Measurements from ENCODE around the gene ARL15. TPM values are rescaled to one million over a fixed set of nuclear protein-coding genes. Genes with fewer than 3 reads are reported as not detected.
A peak's percentile ranks its signal among the peaks of the same experiment; 100 is the strongest.

The ARL15 gene
- total and polyA plus RNA-seq, 2 of the 8 experiments (the other 6 are each of a cell fraction or from before 2014, with no cell fraction given) = 9.9 to 21.2 TPM

DNA sequence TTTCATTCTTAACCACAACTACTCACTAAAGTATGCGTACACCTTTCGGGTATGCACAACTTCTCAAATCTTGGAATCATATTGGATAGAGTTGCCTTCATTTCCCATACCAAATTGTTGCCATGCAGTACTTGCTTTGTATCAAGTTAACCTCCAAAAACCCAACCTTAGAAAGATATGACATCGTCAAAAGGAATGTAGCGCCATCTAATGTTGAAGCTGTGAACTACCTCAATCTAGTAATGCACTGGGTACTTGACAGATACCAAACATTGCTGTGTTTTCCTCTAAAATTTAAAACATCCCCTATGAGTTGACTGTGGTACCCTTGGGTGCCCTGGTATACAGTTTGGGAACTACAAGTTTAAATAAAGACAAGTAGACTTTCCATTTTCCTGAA lies 318.4 kb downstream of the ARL15 start (continued):
- TF ChIP-seq YY1 (IDR thresholded peaks at IDR 0.05; ENCODE audit: low read depth, low read length) = no peak
- no peak for TF ChIP-seq TAF1 (IDR thresholded peaks at IDR 0.05; ENCODE audit: low read depth, low read length)
- no peak for TF ChIP-seq CREB1 (IDR thresholded peaks at IDR 0.05)
- TF ChIP-seq POLR2AphosphoS5 (IDR thresholded peaks at IDR 0.05; ENCODE audit: low read depth, low read length) = no peak
- no peak for TF ChIP-seq POU5F1 (IDR thresholded peaks at IDR 0.05; ENCODE audit: low read depth, low read length)
- TF ChIP-seq, protein P1, sequence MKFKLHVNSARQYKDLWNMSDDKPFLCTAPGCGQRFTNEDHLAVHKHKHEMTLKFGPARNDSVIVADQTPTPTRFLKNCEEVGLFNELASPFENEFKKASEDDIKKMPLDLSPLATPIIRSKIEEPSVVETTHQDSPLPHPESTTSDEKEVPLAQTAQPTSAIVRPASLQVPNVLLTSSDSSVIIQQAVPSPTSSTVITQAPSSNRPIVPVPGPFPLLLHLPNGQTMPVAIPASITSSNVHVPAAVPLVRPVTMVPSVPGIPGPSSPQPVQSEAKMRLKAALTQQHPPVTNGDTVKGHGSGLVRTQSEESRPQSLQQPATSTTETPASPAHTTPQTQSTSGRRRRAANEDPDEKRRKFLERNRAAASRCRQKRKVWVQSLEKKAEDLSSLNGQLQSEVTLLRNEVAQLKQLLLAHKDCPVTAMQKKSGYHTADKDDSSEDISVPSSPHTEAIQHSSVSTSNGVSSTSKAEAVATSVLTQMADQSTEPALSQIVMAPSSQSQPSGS (IDR thresholded peaks at IDR 0.05; ENCODE audit: low read length) = peak; percentile 89; the same call in 1 of the 2 replicates
- TF ChIP-seq JUN (IDR thresholded peaks at IDR 0.05; ENCODE audit: low read depth, low read length) = no peak
- no peak for TF ChIP-seq RFX5 (IDR thresholded peaks at IDR 0.05; ENCODE audit: borderline replicate concordance, low read depth, low read length)

Measured in H1 (cell line).